Left renal cortex interstitium (tissue), 4 donors: ENCODE results near the gene NUP214. TPM values are rescaled to one million over a fixed set of nuclear protein-coding genes. Genes with fewer than 3 reads are reported as not detected.
A peak's percentile ranks its signal among the peaks of the same experiment; 100 is the strongest.

Experiments
- DNase-seq, 4 donors: peaks; one replicate each; pipeline ENCODE4 v3.0.0-alpha.2; 2013; ENCODE audit warnings: low read depth in 4 of 4, low spot score in 2 of 4, missing footprints in 1 of 4
- polyA plus RNA-seq, 4 donors: library from polyadenylated mRNA; unstranded; fragments of 120-200 nt; gene quantifications; one replicate each; pipeline ENCODE4 v1.2.1, GENCODE V29; 2013; ENCODE audit not compliant: insufficient read length in 4 of 4

Gene NUP214
- polyA plus RNA-seq: 10 to 100 TPM; 39.8 to 68.5 (median 55.0) TPM

GRCh38 chr9:131125288-131126058, at the start of gene NUP214:
Gene NUP214, plus strand, starts transcription at chr9:131125586. Its CDS starts 119 bp downstream, at chr9:131125705.
- peak; percentile 94 to 98 (median 96) for DNase-seq

GRCh38 chr9:131076347-131077195, 48.8 kb upstream of the NUP214 start:
- DNase-seq: no peak

GRCh38 chr9:131078427-131079366, 46.7 kb upstream of the NUP214 start:
- no peak for DNase-seq

DNA sequence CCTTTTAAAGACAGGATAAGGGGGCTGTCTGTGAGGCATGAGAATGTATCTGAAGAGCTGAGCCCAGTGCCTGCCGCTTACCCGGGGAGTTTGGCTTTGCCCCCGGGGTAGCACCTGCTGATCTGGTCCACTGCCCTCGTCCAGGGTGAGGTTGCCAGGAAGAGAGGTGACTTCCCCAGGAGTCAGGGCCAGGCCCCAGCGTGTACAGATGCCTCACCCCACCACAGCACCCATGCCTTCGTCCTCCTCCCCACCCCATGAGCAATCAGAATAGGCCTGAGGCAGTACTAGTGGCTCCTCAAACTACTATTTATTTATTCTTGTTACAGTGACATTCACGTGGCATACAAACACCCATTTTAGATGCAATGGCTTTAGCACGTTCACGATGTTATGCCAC, 44.8 kb upstream of the NUP214 start:
- DNase-seq: no peak

GRCh38 chr9:131081868-131082267, 43.5 kb upstream of the NUP214 start:
- no peak for DNase-seq

DNA sequence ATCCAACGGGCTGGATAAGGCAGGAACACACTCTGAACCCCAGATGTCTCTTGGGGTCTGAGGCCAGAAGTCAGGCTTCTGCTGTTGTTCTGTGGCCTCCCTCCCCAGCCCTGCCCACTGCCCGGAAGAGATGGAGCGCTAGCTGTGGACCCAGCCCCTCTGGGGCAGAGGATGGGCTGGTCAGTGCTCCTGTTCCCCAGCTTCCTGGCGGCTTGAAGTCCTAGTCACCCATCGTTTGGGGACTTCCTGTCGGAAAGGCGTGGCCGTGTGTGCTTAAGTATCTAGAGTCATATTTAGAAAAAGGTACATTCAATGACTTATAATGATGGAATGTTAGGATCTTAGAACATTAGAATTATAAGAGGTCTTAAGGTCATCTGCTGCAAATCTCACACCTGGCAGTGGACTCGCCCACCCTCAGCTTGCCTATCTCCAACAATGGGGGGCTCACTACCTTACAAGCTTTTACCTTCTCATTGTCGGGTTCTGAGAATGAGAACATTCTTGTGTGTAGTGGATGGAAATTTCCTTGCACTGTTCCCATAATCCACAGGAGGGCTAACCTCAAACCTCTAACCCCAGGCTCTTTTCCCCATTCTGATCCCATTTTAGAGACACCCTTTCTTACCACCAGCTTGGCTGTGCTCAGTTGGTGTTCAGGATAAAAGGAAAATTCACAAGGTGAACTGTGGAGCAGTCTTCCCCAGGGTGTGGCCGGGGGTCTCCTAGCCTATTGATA, 42.4 kb upstream of the NUP214 start:
- no peak for DNase-seq

- no peak for DNase-seq
Observed at GRCh38 chr9:131084661-131085369, 40.6 kb upstream of the NUP214 start.

DNA sequence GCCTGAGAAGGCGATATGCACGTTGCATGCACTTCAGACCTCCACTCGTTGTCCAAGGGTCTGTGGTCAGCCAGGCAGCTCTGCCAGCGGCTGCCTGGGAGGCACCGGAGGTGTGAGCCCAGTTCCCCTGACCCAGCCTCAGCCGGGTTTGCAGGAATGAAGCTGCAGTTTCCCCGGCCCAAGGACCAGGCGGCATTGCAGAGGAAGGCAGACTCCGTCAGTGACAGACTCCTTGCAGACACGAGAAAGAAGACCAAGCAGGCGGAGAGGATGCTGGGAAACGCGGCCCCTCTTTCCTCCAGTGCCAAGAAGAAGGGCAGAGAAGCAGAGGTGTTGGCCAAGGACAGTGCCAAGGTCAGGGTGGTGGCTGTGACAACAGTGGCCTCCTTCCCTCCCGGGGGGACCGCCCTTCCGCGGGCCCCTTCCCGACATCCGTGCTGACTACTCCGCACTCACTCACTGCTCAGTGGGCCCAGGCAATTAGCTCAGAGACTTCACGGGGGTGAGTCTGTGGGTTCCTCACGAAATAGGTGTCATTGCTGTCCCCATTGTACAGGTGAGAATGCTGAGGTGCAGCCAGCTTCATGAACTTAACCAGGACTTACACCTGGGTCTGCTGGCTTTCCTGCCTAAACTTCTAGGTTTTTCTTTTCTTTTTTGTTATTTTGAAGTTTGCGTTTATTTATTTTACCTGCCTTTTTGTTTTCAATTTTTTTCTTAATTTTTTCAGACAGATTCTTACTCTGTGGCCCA, 39.8 kb upstream of the NUP214 start:
- no peak for DNase-seq

DNA sequence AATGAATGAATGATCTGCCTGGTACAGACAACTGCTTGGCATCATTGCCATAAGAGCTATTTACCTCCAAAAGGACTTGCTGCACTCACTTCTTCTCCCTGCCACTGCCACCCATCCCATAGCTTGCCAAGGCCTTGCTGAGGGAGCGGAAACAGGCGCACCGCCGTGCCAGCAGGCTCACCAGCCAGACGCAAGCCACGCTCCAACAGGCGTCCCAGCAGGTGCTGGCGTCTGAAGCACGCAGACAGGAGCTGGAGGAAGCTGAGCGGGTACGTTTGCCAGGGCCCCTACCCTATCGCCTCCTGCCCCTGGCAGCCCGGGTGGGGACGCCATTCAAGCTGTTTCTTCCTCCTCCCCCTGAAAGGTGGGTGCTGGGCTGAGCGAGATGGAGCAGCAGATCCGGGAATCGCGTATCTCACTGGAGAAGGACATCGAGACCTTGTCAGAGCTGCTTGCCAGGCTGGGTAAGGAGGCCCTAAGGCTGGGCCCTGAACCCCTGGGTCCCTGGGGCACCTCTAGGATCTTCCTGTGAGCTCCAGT, 38.0 kb upstream of the NUP214 start:
- DNase-seq: no peak

GRCh38 chr9:131090025-131090787, 35.2 kb upstream of the NUP214 start:
- DNase-seq: no peak

DNA sequence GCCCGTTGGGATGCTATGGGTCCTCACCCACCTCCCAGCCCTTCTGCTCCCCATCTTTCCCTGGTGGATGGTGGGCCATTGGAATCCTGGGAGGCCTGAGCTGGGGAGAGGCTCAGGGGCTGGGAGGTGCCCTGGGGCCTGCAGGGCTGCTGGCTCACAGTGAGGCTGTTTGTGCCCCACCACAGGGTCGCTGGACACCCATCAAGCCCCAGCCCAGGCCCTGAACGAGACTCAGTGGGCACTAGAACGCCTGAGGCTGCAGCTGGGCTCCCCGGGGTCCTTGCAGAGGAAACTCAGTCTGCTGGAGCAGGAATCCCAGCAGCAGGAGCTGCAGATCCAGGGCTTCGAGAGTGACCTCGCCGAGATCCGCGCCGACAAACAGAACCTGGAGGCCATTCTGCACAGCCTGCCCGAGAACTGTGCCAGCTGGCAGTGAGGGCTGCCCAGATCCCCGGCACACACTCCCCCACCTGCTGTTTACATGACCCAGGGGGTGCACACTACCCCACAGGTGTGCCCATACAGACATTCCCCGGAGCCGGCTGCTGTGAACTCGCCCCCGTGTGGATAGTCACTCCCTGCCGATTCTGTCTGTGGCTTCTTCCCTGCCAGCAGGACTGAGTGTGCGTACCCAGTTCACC, 33.9 kb upstream of the NUP214 start:
- no peak for DNase-seq

DNA sequence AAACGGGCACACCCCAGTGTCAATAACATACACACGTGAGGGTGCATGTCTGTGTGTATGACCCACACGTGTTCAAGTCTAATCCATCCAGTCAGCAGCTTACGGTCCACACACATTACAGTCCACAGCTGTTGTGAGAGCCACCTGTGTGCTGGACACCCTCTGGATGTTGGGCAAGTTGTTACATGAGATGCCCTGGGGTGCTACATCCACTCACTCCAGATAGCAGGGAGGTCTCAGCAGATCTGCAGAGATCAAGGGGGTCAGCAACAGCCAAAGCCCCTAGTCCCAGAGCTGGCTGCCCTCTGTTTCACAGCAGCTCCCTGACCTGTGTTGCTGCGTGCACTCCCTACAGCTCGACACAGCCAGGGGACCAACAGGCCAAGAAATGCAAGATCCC, 33.4 kb upstream of the NUP214 start:
- DNase-seq: no peak

GRCh38 chr9:131092548-131093440, 32.6 kb upstream of the NUP214 start:
- no peak for DNase-seq

DNA sequence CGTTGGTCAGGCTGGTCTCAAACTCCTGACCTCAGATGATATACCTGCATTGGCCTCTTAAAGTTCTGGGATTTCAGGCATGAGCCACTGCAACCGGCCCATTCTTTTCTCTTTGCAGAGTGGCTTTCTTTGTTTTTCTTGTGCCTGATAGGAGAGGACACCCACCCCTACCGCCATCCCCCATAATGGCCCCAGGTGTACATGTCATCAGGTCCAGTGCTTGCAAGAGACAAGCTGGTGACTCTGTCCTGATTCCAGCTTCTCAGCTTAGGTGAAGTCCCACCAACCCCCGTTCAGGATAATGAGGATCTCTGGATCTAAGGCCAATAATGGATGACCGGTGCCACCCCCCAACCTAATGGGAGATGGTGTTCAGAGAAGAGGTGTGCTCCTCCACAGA, 31.4 kb upstream of the NUP214 start:
- no peak for DNase-seq

GRCh38 chr9:131094622-131095021, 30.8 kb upstream of the NUP214 start:
- DNase-seq: no peak

- no peak for DNase-seq
Observed at GRCh38 chr9:131095666-131096268, 29.6 kb upstream of the NUP214 start.
